ENCODE data around the gene ALKBH5.

ALKBH5 gene

GRCh38 chr17:18245038-18245776 is 61.6 kb downstream of the ALKBH5 start:
- DNase-seq (ENCODE audit: low read depth in 2 of 2), result no peak

DNA sequence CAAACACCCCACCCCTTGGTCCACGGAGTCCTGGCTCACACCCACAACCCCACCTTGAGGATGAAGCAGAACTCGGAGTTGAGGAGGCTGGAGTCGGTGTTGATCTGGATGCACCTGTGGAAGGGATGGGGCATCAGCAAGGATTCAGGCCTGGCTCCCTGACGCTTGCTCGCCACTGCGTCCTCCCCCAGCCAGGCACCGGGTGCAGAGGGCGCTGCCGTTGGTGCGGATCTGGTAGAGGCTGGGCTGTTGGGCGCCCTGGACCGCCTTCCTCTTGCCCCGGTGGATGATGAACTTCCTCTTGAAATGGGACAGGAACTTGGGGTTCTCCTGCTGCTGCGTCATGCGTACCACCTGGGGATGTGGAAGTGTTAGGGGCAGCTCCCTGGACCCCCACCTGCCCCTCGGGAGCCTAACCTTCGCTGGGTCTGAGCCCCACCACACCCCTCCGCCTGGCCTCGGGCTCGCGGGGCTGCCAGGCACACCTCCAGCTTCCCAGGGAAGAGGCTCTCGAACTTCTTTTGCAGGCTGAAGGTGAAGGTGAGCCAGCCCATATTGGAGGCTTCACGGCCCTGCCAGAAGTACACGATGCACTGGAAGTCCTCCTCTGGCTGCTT is 62.6 kb downstream of the ALKBH5 start:
- no peak for DNase-seq (ENCODE audit: low read depth in 2 of 2)

DNA sequence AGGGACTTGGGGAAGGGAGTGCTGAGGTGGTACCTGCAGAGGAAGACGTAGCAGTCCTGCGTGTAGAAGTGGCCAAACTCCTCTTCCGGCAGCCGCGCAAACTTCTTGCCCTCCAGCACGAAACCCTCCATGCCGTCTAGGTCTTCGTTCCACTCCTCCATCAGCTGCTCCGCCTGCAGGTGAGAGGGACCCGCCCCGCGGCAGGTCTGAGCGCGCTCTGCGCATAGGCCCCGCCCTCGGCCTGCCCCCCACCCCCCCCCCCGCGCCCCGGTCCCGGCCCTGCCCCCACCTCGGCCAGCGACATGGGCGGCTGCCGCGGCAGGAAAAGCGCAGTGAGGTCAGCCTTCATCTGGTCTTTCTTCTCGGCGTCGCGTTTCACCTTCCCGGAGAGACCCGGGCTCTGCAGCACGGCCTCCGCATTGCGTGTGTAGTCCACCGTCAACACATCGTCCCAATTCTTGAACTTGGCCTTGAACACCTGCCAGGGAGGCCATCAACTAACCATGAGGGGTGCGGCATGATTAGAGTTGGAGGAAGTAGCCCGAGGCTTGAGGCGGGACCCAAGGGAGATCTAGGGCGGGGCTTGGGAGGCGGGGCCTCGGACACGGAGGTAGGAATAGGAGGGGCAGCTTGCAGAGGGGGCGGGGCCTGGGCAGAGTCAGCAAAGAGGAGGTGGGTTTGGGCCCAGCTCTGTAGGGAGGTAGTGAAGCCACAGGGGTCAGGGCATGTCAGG is 63.4 kb downstream of the ALKBH5 start:
- no peak for DNase-seq (ENCODE audit: low read depth in 2 of 2)

- no peak for DNase-seq (ENCODE audit: low read depth in 2 of 2)
These were observed 64.0 kb downstream of the ALKBH5 start for GRCh38 chr17:18247613-18248001.

DNA sequence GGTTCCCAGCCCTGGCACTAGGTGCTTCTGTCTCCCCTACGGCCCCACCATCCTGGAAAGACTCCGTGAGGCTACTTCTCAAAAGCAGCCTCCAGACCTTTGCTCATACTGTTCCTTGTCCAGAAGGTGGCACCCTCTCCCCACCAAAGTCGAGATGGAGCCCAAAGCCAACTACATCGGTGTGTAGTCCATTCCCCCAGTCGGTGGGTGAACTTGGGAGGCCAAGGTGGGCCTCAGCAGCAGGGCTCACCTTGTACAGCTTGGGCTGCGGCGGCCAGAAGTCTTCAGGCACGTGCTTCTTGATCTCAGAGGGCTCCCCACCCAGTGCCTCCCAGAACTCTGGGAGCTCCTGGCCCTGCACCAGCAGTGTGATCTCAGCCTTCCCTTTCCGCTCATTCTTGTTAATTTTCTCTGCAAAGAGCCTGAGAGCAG is 64.7 kb downstream of the ALKBH5 start:
- peak; percentile 27 to 32 for DNase-seq (ENCODE audit: low read depth in 2 of 2)

DNA sequence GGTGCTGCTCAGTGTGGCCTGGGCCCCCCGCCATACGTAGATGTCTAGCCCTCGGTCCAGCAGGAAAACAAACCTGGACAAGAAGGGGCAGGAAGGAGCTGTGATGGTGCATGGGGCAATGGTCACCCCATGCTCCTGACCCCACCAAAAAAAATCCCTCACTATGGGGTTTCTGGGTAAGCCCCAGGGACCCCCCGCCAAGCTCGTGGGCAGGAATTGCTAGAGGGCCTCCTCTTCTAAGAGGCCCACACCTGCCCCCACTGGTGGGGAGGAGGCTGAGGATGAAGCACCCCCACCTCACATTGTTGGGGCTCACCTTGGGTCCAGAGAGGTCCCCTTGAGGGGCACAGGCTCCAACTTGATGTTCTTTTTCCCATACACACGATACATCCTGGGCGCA is 65.2 kb downstream of the ALKBH5 start:
- no peak for DNase-seq (ENCODE audit: low read depth in 2 of 2)

DNA sequence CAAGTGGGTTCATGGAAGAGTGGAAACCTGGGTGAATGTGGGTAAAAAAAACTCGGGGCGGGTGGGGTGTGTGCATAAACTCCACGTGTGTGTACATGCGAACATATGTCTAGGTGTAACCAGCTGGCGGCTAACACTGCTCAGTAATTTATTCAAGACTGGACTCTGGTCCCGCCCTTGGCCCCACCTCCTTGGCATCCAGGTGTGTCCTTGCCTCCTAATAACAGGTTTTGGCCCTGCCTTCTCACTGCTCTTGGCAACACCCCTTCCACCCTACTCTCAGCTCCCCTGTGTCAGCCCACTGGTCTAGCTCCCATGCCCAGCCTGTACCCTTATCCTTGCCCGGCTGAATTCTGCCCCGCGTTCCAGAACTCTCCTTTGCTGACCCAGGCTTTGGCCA is 66.6 kb downstream of the ALKBH5 start:
- no peak for DNase-seq (ENCODE audit: low read depth in 2 of 2)

- no peak for DNase-seq (ENCODE audit: low read depth in 2 of 2)
These were observed 67.1 kb downstream of the ALKBH5 start for GRCh38 chr17:18250708-18251107.

GRCh38 chr17:18251204-18251603 is 67.6 kb downstream of the ALKBH5 start:
- no peak for DNase-seq (ENCODE audit: low read depth in 2 of 2)

DNA sequence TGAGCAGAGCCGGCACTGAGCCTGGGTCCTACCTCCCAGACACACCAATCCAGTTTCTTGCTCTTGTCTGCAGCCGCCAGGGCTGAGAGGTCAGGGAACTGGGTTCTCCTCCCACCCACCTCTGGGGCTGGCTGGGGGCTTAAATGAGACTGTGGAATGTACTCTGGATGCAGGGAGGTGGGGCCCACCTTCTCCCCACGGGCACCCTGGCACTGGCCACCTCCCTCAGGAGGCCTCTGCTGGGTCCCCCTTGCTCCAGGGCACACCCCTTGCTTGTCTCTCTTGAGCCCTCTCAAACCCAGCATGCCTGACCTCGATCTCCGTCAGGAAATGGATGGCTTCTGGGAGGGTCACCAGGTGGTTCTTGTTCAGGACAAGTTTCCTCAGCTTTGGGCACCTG is 68.5 kb downstream of the ALKBH5 start:
- no peak for DNase-seq (ENCODE audit: low read depth in 2 of 2)

- DNase-seq (ENCODE audit: low read depth in 2 of 2), result no peak
These were observed 69.7 kb downstream of the ALKBH5 start for GRCh38 chr17:18253187-18253884.

DNA sequence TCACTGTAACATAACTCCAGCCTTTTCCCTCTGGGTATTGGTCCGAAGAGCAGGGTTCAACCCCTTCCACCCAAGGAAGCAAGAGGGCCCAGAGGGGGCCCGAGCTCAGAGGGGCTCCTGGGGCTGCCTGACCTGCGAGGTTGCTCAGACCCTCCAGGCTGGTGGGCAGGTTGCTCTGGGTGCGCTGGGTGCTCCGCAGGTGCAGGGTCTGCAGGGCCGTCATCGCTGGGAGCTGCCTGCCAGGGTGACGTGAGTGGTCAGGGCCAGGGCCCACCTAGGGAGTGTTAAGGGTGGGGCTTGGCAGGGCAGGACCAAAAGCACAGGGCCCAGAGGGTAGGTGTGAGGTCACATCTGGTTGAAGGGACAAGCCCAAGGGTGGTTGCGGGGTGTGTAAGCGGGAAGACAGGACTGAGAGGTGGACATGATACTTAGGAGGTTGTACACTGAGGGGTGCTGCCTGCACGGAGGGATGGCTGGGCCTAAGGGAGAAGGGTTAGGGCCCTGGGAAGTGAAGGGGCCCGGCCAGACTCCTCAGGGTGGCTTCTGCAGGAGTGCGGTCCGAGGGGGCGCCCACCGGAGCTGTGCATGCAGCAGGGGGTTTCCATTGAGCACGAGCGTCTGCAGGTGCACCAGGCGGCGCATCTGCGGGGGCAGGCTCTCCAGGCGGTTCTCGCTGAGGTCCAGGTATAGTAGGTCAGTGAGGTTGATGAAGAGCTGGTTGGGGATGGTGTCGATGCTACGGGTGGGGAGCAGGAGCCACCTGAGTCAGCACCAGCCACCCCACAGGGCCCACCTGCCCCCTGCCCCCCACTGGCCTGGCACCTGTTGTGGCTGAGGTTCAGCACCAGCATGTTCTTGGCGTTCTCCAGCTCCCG is 70.6 kb downstream of the ALKBH5 start:
- no peak for DNase-seq (ENCODE audit: low read depth in 2 of 2)

GRCh38 chr17:18254888-18255649 is 71.4 kb downstream of the ALKBH5 start:
- no peak for DNase-seq (ENCODE audit: low read depth in 2 of 2)

DNA sequence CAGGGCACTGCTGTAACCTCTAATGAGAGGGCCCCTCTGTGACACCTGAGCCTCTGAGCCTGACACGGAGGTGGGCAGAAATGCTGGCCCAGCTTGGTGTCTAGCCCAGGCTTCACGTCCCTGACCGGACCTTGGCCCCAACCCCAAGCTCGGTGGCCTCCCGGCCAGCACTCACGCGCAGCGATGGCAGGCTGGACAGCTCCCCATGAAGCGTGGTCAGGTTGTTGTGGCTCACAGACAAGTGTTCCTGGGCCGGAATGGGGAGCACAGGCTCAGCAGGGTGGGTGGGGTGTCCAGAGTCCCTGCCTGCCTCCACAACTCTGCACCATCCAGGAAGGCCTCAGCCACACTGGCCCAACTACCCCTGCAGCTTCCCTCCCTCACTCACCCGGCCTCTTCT is 72.7 kb downstream of the ALKBH5 start:
- no peak for DNase-seq (ENCODE audit: low read depth in 2 of 2)

DNA sequence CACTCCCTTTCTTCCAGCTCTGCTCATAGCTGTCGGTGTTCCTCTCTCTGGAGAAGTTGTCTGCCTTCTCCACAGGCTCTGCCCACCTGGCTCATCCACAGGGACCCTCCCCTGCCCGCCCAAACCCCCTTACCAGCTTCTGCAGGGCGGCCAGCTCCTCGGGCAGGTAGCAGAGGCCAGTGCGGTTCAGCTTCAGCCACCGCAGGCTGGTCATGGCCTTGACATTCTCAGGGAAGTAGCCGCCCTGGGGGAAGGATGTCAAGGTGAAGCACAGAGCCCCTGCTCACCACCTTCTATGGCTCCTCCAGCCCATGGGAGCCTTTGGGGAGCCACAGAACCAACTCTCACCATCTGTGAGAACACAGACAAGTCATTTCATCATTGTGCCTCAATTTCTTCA is 73.1 kb downstream of the ALKBH5 start:
- no peak for DNase-seq (ENCODE audit: low read depth in 2 of 2)

DNA sequence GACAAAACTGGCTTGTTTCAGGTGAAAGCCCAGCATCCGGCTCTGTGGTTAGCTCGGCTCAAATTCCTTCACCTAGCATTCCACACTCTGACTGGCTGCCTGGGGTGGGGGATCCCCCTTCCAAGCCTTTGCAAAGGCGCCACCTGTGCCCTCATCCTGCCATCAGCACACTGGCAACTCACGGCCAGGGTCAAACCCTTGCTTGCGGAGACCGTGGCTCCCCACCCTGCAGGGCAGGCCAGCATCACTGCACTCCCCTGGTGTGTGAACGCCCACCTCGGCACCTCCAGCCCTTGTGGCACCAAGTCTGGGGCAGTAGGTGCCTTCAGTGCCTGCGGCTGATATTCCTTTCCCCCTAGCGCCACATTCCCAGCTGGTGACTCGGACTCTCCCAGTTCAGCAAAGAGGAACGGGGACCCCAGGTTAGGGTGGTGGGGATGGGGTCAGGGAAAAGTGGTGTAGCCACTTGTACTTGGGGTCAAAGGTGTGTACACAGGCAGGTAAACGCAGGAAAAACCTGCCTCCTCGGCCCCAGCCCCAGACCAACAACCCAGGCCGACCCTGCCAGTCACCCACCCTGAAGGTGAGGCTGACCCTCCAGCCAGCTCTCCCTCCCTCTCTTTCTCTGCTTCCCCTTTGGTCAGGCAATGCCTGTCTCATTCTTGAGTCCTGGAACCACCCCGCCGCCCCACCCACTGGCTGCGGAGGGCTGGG is 73.8 kb downstream of the ALKBH5 start:
- DNase-seq (ENCODE audit: low read depth in 2 of 2), result no peak

DNA sequence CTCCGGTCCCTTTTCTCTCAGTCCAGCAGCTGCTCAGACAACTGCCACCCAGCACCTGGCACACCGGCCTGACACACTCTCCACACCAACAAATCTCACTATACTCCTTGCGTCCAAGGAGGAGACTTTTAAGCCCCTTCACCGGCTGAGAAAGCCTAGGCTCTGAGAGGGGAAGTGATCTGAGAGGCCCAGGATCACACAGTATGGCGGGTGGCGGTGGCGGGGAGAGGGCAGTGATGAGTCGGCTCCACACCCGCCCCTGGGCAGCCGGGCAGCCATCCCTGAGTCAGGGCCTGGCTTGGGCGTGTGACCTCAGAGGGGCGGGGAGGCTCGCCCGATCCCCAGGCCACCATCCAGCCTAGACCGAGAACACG is 74.3 kb downstream of the ALKBH5 start:
- DNase-seq (ENCODE audit: low read depth in 2 of 2), result no peak

- peak; percentile 11 to 47 for DNase-seq (ENCODE audit: low read depth in 2 of 2)
These were observed 74.9 kb downstream of the ALKBH5 start, which contains the start of gene FLII for GRCh38 chr17:18258356-18259038. Gene FLII (minus strand): TSS chr17:18258738. CDS start chr17:18258690, 48 bp downstream.
